HepG2 (cell line): ENCODE measurements around the gene HYCC1. TPM values are rescaled to one million over a fixed set of nuclear protein-coding genes. Genes with fewer than 3 reads are reported as not detected.

Experiments used
- ATAC-seq: fragments of 200-7000 bp; cut with Tn5 transposase; 3 replicates; pipeline ENCODE4 v1.9.1; 2020; ENCODE audit warnings: mild to moderate bottlenecking, moderate library complexity
- BruUV-seq: library from RNA; stranded (reverse); fragments of 400-500 nt; replicated peaks from 2 replicates; lab custom pipeline; 2021; lab: Mats Ljungman, UMichigan
- CTCF ChIA-PET: fragments of 300-600 bp; formaldehyde crosslinking; extraction: SDS; loops from one replicate; lab custom pipeline; 2021; ENCODE audit warnings: low total read pairs, inconsistent platforms, low intra/inter-chr PET ratio; lab: Yijun Ruan, JAX
- POLR2A ChIA-PET: fragments of 350-600 bp; sonication (Branson Sonifier 250); formaldehyde crosslinking; loops from one replicate; lab custom pipeline; 2020; ENCODE audit warnings: antibody characterized with exemption, inconsistent platforms; lab: Yijun Ruan, JAX
- DNase-seq: peaks from one replicate; pipeline ENCODE4 v3.0.0-alpha.2; 2015; ENCODE audit warnings: low spot score
- FAIRE-seq: peaks from 3 replicates; lab custom pipeline; 2011; peaks lifted over from hg19 to GRCh38; lab: Jason Lieb, UNC
- H2AFZ ChIP-seq: one replicate; pipeline ENCODE4 v1.6.1; 2011; ENCODE audit warnings: low read length, inconsistent platforms
- H3K27ac ChIP-seq: fragments of 300-600 bp; 3 replicates; pipeline ENCODE4 v1.8.0; 2011; ENCODE audit warnings: mixed run types, mild to moderate bottlenecking, mixed read lengths, low read length, inconsistent platforms; ENCODE audit not compliant: insufficient read depth; ENCODE audit errors: extremely low read length
- H3K27me3 ChIP-seq, 2 experiments: fragments of 200-600 bp in 1 of 2; 2 replicates in 1 of 2; 3 replicates in 1 of 2; pipeline versions ENCODE4 v1.6.0 to v1.8.0; 2011; ENCODE audit warnings: low read length in 2 of 2, mild to moderate bottlenecking in 2 of 2, moderate library complexity in 2 of 2, inconsistent platforms in 1 of 2; ENCODE audit not compliant: insufficient read depth in 2 of 2, control insufficient read depth in 1 of 2
- H3K36me3 ChIP-seq, 2 experiments: fragments of 200-600 bp in 1 of 2; replicated peaks in 1 of 2; 2 replicates in 1 of 2; 3 replicates in 1 of 2; pipeline versions ENCODE4 v1.5.1 to v1.8.0; 2011; ENCODE audit warnings: low read length in 2 of 2, inconsistent platforms in 1 of 2; ENCODE audit not compliant: insufficient read depth in 2 of 2, control insufficient read depth in 1 of 2
- H3K4me1 ChIP-seq: 2 replicates; pipeline ENCODE4 v1.5.1; 2012; ENCODE audit warnings: low read length, inconsistent platforms; ENCODE audit not compliant: insufficient read depth
- H3K4me2 ChIP-seq: 2 replicates; pipeline ENCODE4 v1.6.0; 2011; ENCODE audit warnings: low read depth, low read length, inconsistent platforms
- H3K4me3 ChIP-seq, 3 experiments: fragments of 200-600 bp in 1 of 3; sonication (generic), shearing (Covaris generic) in 1 of 3; replicated peaks in 1 of 3; 2 replicates each; pipeline ENCODE4 v1.5.1; 2011 to 2016; ENCODE audit warnings: low read length in 3 of 3, inconsistent platforms in 2 of 3, low read depth in 2 of 3, mild to moderate bottlenecking in 2 of 3, control low read depth in 1 of 3, mixed read lengths in 1 of 3; ENCODE audit not compliant: insufficient read depth in 1 of 3
- H3K79me2 ChIP-seq: one replicate; pipeline ENCODE4 v1.6.1; 2011; ENCODE audit warnings: low read length, inconsistent platforms; ENCODE audit not compliant: insufficient read depth
- H3K9ac ChIP-seq: 2 replicates; pipeline ENCODE4 v1.6.0; 2011; ENCODE audit warnings: mild to moderate bottlenecking, low read depth, low read length, inconsistent platforms; ENCODE audit not compliant: insufficient read depth
- H3K9me3 ChIP-seq: 2 replicates; pipeline ENCODE4 v1.5.1; 2012; ENCODE audit warnings: mild to moderate bottlenecking, low read length
- H4K20me1 ChIP-seq: 2 replicates; pipeline ENCODE4 v1.6.0; 2011; ENCODE audit warnings: inconsistent platforms, mild to moderate bottlenecking, low read length, moderate library complexity; ENCODE audit not compliant: insufficient read depth
- CENPX ChIP-seq: sonication (generic); formaldehyde crosslinking; IDR thresholded peaks from 2 replicates; pipeline ENCODE4 v1.9.0; 2021; ENCODE audit warnings: mild to moderate bottlenecking, missing genetic modification reagents, moderate library complexity
- RAD21 ChIP-seq: fragments of 450-650 bp; formaldehyde crosslinking; IDR thresholded peaks from 2 replicates; pipeline ENCODE4 v1.5.0; 2020; ENCODE audit warnings: mild to moderate bottlenecking
- ZKSCAN1 ChIP-seq: fragments of 150-350 bp; IDR thresholded peaks from 2 replicates; pipeline ENCODE4 v1.6.1; 2014; ENCODE audit warnings: low read length
- ZMYM2 ChIP-seq: sonication (generic); formaldehyde crosslinking; IDR thresholded peaks from 2 replicates; pipeline ENCODE4 v1.8.0; 2022; ENCODE audit warnings: mild to moderate bottlenecking, missing genetic modification reagents
- WGBS: methylation state at CpG from one replicate; pipeline ENCODE4 v1.1.6; 2017; ENCODE audit warnings: low lambda C conversion rate; 5-methylcytosine and 5-hydroxymethylcytosine counted together
- in situ Hi-C: cut with HindIII; loops from 2 replicates; pipeline ENCODE4 v1.10.0; 2017; ENCODE audit warnings: low pct_unique_long_range_greater_than_20kb; ENCODE audit not compliant: extremely low pct_ligation_motif_present
- intact Hi-C: fragments of 100-400 bp; cut with micrococcal nuclease; formaldehyde crosslinking; loops from one replicate; pipeline ENCODE4 v1.10.0; 2022; ENCODE audit not compliant: unreplicated experiment
- polyA plus RNA-seq, 8 experiments: library from polyadenylated mRNA; depleted of rRNA in 3 of 8; stranded (reverse) in 7 of 8; unstranded in 1 of 8; fragments of >200 nt; fragmentation: Illumina TruSeq in 4 of 8; extraction: Trizol in 4 of 8; gene quantifications; 2 replicates each; pipeline versions ENCODE4 v1.2.1 to v1.2.3, GENCODE V29; 2011 to 2016; ENCODE audit warnings: low read depth in 4 of 8, missing spikeins in 1 of 8, mixed read lengths in 1 of 8; ENCODE audit not compliant: insufficient read depth in 1 of 8
- total RNA-seq, 5 experiments: library from RNA; depleted of rRNA; stranded (reverse); fragments of >200 nt; fragmentation: Illumina TruSeq; extraction: Trizol; gene quantifications; 2 replicates each; pipeline ENCODE4 v1.2.3, GENCODE V29; 2016; ENCODE audit warnings: low read depth in 1 of 5
- TF ChIP-seq, protein P1 (sequence below): IDR thresholded peaks from 2 replicates; pipeline ENCODE4 v1.6.1; 2016; ENCODE audit warnings: missing biosample characterization, missing genetic modification reagents, low read depth

Gene HYCC1
- total and polyA plus RNA-seq, 2 of the 13 experiments (the other 11 are each of a cell fraction or from before 2014, with no cell fraction given), result 9.5 to 41.8 TPM

DNA sequence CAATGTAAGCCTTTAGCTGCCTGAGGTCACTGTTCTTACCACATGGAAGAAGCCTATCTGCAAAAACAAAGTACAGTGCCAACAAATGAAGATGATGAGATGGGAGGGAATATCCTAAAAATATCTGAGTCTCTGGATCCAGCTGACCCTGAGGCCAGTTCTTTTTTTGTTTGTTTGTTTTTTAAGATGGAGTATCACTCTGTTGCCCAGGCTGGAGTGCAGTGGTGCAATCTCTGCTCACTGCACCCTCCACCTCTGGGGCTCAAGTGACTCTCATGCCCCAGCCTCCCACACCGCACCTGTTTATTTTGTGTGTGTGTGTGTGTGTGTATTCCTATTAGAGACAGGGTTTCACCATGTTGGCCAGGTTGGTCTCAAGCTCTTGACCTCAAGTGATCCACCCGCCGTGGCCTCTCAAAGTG lies 44.9 kb downstream of the HYCC1 start:
- in situ Hi-C loops (no loop called here), intact Hi-C loops (no loop called here)
- Histone ChIP-seq H3K27ac (no peak overlapping the region), H4K20me1 (no peaks in the 10 kb centered on the region), H3K4me1 (no peaks in the 10 kb centered on the region), H3K79me2 (no peaks in the 10 kb centered on the region), H3K4me3 (no peak overlapping the region), H3K9me3 (no peaks in the 10 kb centered on the region), H3K9ac (no peak overlapping the region), H3K27me3 (no peaks in the 10 kb centered on the region), H3K4me2 (no peak overlapping the region), H2AFZ (no peak overlapping the region), H3K36me3 (no peaks in the 10 kb centered on the region; a peak in 2 of 5 replicates)
- ATAC-seq (no peak), FAIRE-seq (no peak), DNase-seq (no peak)
- POLR2A ChIA-PET, result no interaction called here
- CTCF ChIA-PET, result no interaction called here
- no peak for TF ChIP-seq CENPX (CRISPR knock-in tag)
- no peak for TF ChIP-seq ZKSCAN1
- TF ChIP-seq, protein P1, sequence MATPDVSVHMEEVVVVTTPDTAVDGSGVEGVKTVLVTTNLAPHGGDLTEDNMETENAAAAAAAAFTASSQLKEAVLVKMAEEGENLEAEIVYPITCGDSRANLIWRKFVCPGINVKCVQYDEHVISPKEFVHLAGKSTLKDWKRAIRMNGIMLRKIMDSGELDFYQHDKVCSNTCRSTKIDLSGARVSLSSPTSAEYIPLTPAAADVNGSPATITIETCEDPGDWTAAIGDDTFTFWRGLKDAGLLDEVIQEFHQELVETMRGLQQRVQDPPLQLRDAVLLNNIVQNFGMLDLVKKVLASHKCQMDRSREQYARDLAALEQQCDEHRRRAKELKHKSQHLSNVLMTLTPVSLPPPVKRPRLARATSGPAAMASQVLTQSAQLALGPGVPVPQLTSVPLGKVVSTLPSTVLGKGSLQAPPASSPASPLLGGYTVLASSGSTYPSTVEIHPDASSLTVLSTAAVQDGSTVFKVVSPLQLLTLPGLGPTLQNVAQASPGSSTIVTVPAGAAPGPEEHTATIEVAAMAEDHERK (CRISPR knock-in tag), result no peak
- no peak for TF ChIP-seq RAD21
- TF ChIP-seq ZMYM2 (CRISPR knock-in tag), result no peak
- no TSS peak for BruUV-seq
- 67% methylated on average over 3 of the region's 3 CpGs for WGBS

Other genes with a start within 250 kb of the HYCC1 start
- 251 and 352 TPM in 2 replicates for gene TOMM7, start 191.3 kb downstream of the HYCC1 start, total RNA-seq (2016; rRNA removed; fragmentation: Illumina TruSeq; extraction: Trizol)
- gene TOMM7, start 191.3 kb downstream of the HYCC1 start, polyA plus RNA-seq (2011; rRNA removed), result 328 and 369 TPM in 2 replicates
- 34.4 and 43.2 TPM in 2 replicates for gene KLHL7, start 91.7 kb upstream of the HYCC1 start, total RNA-seq (2016; rRNA removed; fragmentation: Illumina TruSeq; extraction: Trizol)
- 12.5 and 16.2 TPM in 2 replicates for gene KLHL7, start 91.7 kb upstream of the HYCC1 start, polyA plus RNA-seq (2011; rRNA removed)
- 51.5 and 52.4 TPM in 2 replicates for gene NUP42, start 167.9 kb upstream of the HYCC1 start, total RNA-seq (2016; rRNA removed; fragmentation: Illumina TruSeq; extraction: Trizol)
- 32.0 and 36.0 TPM in 2 replicates for gene NUP42, start 167.9 kb upstream of the HYCC1 start, polyA plus RNA-seq (2011; rRNA removed)
- gene GPNMB, start 232.6 kb upstream of the HYCC1 start, total RNA-seq (2016; rRNA removed; fragmentation: Illumina TruSeq; extraction: Trizol), result 1.6 TPM in 2 replicates
- 0.91 and 1.1 TPM in 2 replicates for gene GPNMB, start 232.6 kb upstream of the HYCC1 start, polyA plus RNA-seq (2011; rRNA removed)